IPS-NIHi7 (cell line): ENCODE data around the gene FBXO4.
"Not testable (repeated sequence)": the region's sequence is repeated elsewhere in the genome, so short reads cannot be mapped to it uniquely, and the experiment has no call there.

Experiments used
- DNase-seq: peaks from one replicate; pipeline ENCODE4 v3.0.0; 2012; ENCODE audit warnings: mixed read lengths; ENCODE audit errors: extremely low spot score

Gene FBXO4

DNA sequence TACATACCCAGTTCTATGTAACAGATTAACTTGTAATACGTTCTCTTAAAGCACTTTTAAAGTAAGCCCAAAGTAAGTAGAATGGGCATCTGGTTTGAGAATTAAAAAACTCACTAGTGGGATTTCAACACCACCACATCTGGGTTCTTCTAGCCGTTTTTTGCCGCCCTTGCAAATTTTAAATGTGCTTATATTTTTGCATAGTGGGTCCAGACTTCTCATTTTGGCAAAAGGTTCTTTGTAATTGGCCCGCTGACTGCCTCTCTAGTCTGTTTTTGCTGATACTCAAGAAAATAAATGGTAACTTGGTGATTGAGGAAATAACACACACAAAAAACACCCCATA is 582 bp upstream of the FBXO4 start:
- no peak for DNase-seq

DNA sequence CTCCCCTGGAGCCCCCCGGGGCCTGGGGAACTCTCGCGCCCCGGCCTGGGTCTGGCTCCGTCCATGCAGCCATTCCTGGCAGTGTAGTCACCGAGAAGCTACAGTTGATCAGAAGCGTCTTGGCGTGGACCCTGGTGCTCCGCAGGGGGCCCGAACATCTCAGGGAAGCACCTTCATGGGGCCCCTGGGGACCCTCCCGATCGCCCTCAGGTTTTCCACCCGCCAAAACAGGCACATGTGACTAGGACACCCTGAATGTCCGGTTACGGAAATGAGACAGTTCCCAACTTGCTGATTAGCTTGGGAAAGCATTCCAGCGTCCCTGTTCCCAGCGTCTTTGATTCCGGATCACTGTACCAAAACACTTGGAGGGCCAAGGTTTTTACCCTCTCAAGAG is 472 bp downstream of the FBXO4 start:
- DNase-seq: no peak

DNA sequence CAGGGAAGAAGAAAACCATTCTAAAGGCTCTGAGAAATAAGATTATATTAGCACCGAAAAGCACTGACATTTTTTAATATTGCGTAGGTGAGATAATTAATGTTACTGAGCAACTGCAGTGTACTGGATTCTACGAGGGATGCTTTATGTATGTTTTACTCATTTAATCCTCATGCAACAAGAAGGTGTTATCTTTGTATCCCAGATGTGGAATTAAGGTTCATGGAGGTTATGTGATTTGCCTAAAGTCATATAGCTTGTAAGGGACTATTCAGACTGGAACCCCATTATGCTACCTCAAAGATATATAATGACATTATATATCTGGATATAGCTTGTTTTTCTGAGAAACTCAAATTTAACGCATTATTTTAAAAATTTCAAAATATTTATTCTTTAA is 2.5 kb downstream of the FBXO4 start:
- no peak for DNase-seq

- no peak for DNase-seq
Observed at GRCh38 chr5:41929035-41929434, 4.0 kb downstream of the FBXO4 start.

GRCh38 chr5:41932770-41933169 is 7.7 kb downstream of the FBXO4 start:
- no peak for DNase-seq

DNA sequence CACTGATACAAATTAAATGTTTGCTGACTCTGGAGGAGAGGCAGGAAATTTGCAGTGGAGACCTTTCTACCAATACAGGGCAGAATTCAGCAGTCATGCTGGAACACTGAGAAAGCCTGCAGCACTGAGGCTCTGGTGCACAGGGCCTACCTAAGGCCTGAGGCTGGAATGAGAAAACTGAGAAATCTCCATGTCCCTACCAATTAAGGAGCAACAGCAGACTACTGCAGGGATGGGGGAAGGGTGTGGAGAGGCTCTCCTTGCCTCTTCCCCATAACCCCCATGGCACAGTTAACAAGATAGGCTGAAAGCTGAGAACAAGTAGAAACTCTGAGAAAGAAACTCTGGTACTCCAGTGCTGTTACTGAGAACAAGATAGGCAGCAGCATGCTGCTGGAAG is 10.5 kb downstream of the FBXO4 start:
- peak; percentile 14 for DNase-seq

DNA sequence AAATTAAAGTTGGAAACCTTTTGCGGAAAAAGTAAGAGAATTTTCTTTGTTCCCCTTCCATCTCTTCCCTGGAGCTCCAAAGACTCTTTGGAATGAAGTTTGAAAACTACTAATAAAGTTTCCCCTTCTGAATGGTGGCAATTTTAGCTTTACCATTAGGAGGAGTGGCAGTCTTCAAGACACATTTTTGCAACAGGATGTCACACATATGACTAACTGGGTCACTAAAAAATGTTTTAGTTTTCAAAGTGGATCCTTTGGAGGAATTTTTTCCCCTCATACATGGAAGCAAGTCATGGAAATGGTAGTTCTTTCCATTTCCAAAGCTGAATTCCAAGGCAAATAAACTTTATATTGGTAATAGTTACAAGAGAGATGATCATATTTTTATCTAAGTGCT is 15.6 kb downstream of the FBXO4 start:
- no peak for DNase-seq

GRCh38 chr5:41945332-41945955 is 20.4 kb downstream of the FBXO4 start:
- not testable (repeated sequence) for DNase-seq

- DNase-seq: no peak
Observed at GRCh38 chr5:41951224-41951623, 26.1 kb downstream of the FBXO4 start.

- no peak for DNase-seq
Observed at GRCh38 chr5:41954286-41954685, 29.2 kb downstream of the FBXO4 start.

DNA sequence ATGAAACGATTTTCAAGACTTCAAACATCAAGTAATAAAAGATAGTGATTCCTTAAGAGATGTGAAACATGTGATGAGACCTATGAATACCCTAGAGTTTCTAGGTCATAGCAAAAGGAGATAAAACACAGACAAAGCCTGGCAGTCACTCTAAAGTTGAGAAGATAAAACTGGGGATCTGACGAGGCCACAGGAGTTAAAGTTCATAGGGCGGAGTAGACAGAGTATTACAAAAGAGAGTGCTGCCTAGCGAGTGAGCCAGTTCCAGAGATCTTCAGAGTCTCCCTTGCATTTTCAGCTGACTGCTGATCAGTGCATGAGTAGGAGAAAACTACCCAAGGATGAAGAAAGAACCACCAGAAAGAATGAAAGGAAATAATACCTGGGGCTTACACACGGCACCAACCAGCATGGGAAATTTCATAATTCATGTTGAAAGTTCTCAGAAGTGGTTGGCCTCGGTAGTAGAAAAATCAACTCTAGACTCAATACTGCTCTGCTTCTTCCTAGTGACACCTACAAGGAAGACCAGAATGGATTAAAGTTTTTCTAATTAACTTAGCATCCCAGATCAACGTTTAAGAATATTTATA is 30.4 kb downstream of the FBXO4 start:
- no peak for DNase-seq

- DNase-seq: no peak
Observed at GRCh38 chr5:41956943-41957342, 31.9 kb downstream of the FBXO4 start.

DNA sequence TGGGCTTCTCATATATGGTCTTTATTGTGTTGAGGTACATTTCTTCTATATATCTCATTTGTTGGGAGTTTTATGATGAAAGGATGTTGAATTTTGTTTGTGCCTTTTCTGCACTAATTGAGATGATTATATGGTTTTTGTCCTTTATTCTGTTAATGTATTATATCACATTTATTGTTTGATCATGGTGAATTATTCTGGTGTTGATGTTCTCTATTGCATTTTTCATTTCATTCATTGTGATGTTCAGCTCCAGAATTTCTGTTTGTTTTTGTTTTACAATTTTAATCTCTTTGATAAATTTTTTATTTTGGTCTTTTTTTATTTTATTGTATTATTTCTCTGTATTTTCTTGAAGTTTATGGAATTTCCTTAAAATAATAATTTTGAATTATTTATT is 35.4 kb downstream of the FBXO4 start:
- no peak for DNase-seq

- DNase-seq: no peak
Observed at GRCh38 chr5:41961736-41962135, 36.7 kb downstream of the FBXO4 start.

GRCh38 chr5:41962491-41962890 is 37.4 kb downstream of the FBXO4 start:
- DNase-seq: no peak

GRCh38 chr5:41966401-41967105 is 41.5 kb downstream of the FBXO4 start:
- DNase-seq: no peak

- no peak for DNase-seq
Observed at GRCh38 chr5:41967401-41967800, 42.3 kb downstream of the FBXO4 start.

DNA sequence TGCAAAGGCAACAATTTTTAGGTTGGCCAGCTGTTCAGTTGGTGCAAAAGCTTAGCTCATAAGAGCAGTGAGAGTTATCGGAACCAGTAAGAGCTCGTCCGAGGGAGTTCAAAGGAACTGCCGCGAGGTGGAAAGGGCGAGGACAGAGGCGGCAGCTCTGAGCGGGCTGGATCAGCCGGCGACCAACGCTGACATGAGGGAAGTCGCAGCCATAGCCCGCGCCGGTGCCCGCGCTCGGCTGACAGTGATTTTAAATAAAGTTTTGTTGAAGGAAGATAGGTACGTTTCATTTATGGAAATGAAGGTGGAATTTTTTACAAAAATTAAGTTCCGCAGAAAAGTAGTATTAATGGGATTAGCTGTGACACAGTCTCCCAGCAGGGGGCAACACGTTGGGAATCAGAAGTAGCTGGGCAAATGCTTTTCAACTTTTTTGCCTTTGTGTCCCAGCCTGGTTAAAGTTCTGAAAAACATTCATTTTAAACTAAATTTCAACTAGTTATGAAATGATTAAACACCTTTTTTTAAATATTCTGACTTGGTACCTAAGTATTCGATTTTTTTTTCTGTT is 43.2 kb downstream of the FBXO4 start:
- no peak for DNase-seq

- DNase-seq: no peak
Observed at GRCh38 chr5:41973087-41973486, 48.0 kb downstream of the FBXO4 start.

DNA sequence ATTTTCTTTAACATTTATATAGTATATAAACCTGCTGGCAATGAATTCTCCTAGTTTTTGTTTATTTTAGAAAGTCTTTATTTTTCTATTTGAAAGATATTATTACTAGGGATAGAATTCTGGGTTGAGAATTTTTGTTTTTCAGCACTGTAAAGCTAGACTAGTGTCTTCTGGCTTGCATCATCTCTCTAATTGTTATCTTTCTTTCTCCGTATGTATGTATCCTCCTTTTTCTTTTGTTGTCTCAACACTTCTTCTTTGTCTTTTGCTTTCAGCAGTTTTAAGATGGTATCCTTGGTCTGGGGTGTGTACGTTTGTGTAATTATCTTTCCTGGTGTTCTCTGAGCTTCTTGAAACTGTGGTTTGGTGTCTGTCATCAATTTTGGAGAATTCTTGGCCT is 48.8 kb downstream of the FBXO4 start:
- DNase-seq: no peak

GRCh38 chr5:41978676-41979075 is 53.6 kb downstream of the FBXO4 start:
- no peak for DNase-seq

- DNase-seq: no peak
Observed at GRCh38 chr5:41980396-41980795, 55.3 kb downstream of the FBXO4 start.

GRCh38 chr5:41980870-41981269 is 55.8 kb downstream of the FBXO4 start:
- no peak for DNase-seq
